ENCODE measurements around the gene C10orf71. TPM values are rescaled to one million over a fixed set of nuclear protein-coding genes. Genes with fewer than 3 reads are reported as not detected.

C10orf71 gene, protein sequence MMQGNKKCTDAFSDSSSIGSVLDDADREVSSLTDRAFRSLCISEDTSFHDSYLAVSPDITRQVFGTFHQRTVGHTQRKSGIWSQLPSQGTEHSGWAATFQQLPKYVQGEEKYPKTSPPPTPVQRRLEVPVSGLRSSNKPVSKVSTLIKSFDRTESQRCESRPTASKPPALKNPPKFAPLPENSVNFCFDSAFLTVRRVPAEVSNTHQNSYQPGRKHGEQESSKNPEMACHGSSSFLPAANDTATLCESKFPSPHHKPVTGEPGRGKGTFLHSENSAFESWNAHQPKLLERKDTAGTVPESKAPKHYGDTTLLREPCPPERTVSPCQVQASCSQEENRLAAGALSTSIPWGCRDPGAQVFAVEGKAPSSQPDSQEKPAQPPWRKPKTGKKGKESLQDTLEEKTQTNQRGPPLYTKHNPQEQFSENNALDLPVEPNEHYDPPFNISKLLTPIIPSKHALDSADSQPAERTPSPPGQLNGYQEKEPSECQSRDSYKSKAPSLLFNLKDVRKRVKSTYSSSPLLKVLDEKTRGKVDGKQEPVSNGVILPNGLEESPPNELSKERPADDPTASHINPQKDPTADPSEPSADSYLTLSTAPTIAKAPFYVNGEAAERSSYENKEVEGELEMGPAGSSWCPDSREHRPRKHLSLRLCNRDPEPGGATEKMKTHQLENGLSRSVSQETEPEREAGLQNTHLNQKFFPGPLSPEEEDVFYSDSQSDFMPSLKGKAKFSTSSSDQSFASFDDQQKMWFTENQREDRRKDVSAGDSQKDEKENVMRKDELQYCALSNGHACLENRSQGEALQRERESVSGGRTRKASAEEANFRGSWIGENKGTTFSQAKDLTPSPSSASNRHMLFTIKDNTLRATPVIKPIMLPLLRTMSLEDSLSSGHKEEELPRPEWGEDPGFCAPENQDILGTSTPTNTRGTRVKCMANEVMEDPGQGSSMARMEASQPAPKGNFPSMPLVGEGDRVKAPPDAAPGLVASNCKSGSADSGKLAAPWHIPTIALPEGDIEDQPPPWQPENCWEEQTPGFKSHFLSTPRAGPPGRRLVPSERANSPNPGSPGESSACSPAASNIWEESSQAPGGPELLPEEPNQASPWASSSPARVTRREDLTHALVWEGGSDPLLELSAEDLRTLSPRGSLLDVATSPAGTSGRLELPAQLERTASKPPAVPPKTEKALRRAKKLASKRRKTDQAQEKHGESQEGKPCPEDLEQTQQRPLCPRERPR (N-terminal part only)
- not detected in 2 replicates for total RNA-seq

DNA sequence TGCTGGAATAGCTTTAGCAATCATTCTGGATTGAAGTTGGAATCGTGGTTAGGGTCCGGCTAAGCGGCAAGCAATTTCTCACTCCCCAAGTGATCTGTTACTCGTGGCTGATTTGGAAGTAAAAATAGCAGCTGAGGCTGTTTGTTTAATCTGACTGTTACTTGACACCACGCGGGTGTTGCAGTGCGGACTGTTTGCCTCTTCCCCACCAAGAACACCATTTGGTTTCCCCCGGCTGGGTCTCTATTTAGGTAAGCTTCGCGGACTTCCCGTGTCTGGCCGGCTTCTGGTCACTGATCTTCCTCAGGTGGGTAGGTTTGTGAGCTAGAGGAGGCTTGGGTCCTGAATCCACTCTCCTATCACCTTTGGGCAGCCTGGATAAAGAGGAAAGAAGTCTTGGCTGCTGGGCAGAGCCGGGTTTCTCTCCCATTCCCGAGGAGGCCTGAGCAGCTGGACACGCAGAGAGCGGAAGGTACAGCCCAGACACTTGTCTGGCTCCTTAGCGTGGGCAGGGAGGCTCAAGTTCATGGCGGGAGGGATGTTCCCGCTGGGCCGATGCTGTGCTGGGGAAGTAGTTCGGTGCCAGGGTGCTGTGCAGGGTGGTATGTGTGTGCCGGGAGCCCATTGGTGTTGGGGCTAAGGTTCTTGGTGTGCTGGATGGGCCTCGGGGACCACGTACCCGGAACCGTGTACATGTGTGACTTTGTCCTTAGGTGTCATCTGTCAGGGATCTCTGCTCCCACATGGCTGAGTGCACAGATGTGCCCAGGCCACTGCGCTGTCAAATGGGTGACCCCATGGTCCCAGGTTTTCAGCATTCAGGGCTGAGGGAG, at the start of gene C10orf71:
Gene C10orf71, plus strand, starts transcription at position 188 of the 833 bp plus-strand sequence. CDS start 23,376 bp downstream, outside the sequence.

Other genes with a start within 250 kb of the C10orf71 start
- gene VSTM4, start 183.6 kb upstream of the C10orf71 start, total RNA-seq, result 5.5 and 6.4 TPM in 2 replicates
- gene FAM170B, start 165.1 kb upstream of the C10orf71 start, total RNA-seq, result not detected in 2 replicates
- not detected in 2 replicates for gene TMEM273, start 110.8 kb upstream of the C10orf71 start, total RNA-seq
- not detected in 2 replicates for gene DRGX, start 96.9 kb downstream of the C10orf71 start, total RNA-seq
- gene ERCC6, start 240.0 kb downstream of the C10orf71 start, total RNA-seq, result 11.1 and 13.4 TPM in 2 replicates